RWPE2 (cell line): ENCODE measurements around the gene HSPB6.

Experiments used
- ATAC-seq: fragments of 200-7000 bp; cut with Tn5 transposase; 3 replicates; pipeline ENCODE4 v1.9.1; 2021; ENCODE audit warnings: low read depth
- DNase-seq: peaks from one replicate; pipeline ENCODE4 v3.0.0-alpha.2; 2020; ENCODE audit warnings: low spot score
- H3K27ac ChIP-seq: fragments of 450-650 bp; 2 replicates; pipeline ENCODE4 v1.5.1; 2017; ENCODE audit warnings: mild to moderate bottlenecking; ENCODE audit not compliant: poor library complexity, severe bottlenecking
- H3K27me3 ChIP-seq: fragments of 250-450 bp; sonication (Bioruptor Pico); 2 replicates; pipeline ENCODE4 v1.5.1; 2021; ENCODE audit warnings: mild to moderate bottlenecking, moderate library complexity; ENCODE audit not compliant: insufficient read depth, poor library complexity, severe bottlenecking
- H3K36me3 ChIP-seq: fragments of 250-450 bp; sonication (Bioruptor Pico); 2 replicates; pipeline ENCODE4 v1.5.1; 2020; ENCODE audit warnings: low read depth, mild to moderate bottlenecking, moderate library complexity
- H3K4me1 ChIP-seq: fragments of 250-450 bp; sonication (Bioruptor Pico); 2 replicates; pipeline ENCODE4 v1.5.1; 2021; ENCODE audit warnings: mild to moderate bottlenecking, moderate library complexity; ENCODE audit not compliant: insufficient read depth, poor library complexity, severe bottlenecking
- H3K4me3 ChIP-seq: fragments of 250-450 bp; sonication (Bioruptor Pico); 2 replicates; pipeline ENCODE4 v1.5.1; 2021; ENCODE audit warnings: mild to moderate bottlenecking, moderate library complexity; ENCODE audit not compliant: severe bottlenecking
- H3K9me3 ChIP-seq: fragments of 250-450 bp; sonication (Bioruptor Pico); 2 replicates; pipeline ENCODE4 v1.5.1; 2021; ENCODE audit warnings: mild to moderate bottlenecking, moderate library complexity; ENCODE audit not compliant: severe bottlenecking
- TF ChIP-seq, protein P1 (sequence below): fragments of 450-650 bp; IDR thresholded peaks from one replicate; pipeline ENCODE4 v1.5.1; 2017; ENCODE audit warnings: mild to moderate bottlenecking, moderate library complexity; ENCODE audit not compliant: poor library complexity, severe bottlenecking

Gene HSPB6

DNA sequence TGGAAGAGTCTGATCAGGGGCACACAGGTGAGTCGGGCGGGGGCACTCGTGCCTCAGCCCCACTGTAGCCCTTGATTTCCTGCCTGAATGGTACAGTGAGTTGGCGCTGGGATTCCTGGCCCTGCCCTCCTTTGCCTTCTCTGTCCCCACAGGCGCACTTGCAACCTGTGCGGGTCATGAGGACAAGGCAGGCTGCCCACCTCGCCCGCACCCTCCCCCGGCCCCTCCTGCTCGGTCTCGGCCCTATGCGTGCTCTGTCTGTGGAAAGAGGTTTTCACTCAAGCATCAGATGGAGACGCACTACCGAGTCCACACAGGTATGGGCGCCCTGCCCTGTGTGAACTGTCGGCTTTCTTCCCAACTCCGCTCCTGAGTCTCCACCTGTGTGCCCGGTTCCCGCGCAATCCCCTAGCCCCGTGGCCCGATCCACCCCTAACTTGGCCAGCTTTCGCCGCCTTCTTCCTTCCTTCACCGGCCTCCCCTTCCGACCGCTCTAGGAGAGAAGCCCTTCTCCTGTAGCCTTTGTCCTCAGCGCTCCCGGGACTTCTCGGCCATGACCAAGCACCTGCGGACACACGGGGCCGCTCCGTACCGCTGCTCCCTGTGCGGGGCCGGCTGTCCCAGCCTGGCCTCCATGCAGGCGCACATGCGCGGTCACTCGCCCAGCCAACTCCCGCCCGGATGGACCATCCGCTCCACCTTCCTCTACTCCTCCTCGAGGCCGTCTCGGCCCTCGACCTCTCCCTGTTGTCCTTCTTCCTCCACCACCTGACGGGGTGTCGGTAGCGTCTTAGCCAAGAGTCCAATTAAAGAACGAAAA, 40.6 kb downstream of the HSPB6 start:
- H3K36me3 ChIP-seq: peaks cover 11% of the 10 kb centered on the region
- TF ChIP-seq, protein P1, sequence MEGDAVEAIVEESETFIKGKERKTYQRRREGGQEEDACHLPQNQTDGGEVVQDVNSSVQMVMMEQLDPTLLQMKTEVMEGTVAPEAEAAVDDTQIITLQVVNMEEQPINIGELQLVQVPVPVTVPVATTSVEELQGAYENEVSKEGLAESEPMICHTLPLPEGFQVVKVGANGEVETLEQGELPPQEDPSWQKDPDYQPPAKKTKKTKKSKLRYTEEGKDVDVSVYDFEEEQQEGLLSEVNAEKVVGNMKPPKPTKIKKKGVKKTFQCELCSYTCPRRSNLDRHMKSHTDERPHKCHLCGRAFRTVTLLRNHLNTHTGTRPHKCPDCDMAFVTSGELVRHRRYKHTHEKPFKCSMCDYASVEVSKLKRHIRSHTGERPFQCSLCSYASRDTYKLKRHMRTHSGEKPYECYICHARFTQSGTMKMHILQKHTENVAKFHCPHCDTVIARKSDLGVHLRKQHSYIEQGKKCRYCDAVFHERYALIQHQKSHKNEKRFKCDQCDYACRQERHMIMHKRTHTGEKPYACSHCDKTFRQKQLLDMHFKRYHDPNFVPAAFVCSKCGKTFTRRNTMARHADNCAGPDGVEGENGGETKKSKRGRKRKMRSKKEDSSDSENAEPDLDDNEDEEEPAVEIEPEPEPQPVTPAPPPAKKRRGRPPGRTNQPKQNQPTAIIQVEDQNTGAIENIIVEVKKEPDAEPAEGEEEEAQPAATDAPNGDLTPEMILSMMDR: no peak
- H3K27me3 ChIP-seq: no peaks in the 10 kb centered on the region
- H3K27ac ChIP-seq: peak overlapping the region; percentile 83
- H3K4me1 ChIP-seq: no peaks in the 10 kb centered on the region
- DNase-seq: peak; percentile 62
- H3K4me3 ChIP-seq: peak overlapping the region; percentile 73
- H3K9me3 ChIP-seq: no peaks in the 10 kb centered on the region
- ATAC-seq: peak; percentile 30

DNA sequence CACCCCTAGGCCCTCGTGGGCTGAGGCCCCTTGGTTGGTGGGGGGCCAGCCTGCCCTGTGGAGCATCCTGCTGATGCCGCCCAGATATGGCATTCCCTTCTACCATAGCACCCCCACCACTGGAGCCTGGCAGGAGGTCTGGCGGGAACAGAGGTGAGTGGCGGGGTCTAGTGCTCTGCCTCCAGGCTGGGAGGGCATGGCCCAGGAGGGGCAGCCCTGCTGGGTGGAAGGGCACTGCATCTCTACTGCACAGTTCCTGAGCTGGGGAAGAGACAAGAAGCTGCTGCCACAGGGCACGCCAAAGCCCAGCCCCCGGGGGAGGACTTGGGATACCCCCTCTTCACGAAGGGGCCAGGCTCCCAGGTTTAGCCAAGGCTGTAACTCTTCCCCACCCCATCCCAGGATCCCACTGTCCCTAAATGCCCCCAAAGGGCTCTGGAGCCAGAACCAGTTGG, 41.4 kb downstream of the HSPB6 start:
- TF ChIP-seq, protein P1: no peak
- H3K27ac ChIP-seq: no peak overlapping the region
- ATAC-seq (no peak), DNase-seq (no peak)
- H3K27me3 ChIP-seq: no peaks in the 10 kb centered on the region
- H3K9me3 ChIP-seq: no peaks in the 10 kb centered on the region
- peaks cover 10% of the 10 kb centered on the region for H3K36me3 ChIP-seq
- H3K4me1 ChIP-seq: no peaks in the 10 kb centered on the region
- peak overlapping the region; percentile 73 for H3K4me3 ChIP-seq

DNA sequence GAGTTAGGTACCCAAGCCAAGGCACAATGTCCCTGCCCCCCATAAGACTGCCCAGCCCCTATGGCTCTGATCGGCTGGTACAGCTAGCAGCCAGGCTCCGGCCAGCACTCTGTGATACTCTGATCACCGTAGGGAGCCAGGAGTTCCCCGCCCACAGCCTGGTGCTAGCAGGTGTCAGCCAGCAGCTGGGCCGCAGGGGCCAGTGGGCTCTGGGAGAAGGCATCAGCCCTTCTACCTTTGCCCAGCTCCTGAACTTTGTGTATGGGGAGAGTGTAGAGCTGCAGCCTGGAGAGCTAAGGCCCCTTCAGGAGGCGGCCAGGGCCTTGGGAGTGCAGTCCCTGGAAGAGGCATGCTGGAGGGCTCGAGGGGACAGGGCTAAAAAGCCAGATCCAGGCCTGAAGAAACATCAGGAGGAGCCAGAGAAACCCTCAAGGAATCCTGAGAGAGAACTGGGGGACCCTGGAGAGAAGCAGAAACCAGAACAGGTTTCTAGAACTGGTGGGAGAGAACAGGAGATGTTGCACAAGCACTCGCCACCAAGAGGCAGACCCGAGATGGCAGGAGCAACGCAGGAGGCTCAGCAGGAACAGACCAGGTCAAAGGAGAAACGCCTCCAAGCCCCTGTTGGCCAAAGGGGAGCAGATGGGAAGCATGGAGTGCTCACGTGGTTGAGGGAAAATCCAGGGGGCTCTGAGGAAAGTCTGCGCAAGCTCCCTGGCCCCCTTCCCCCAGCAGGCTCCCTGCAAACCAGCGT, 42.1 kb downstream of the HSPB6 start:
- H3K27me3 ChIP-seq: no peaks in the 10 kb centered on the region
- TF ChIP-seq, protein P1: no peak
- ATAC-seq (no peak), DNase-seq (no peak)
- peaks cover 6% of the 10 kb centered on the region for H3K36me3 ChIP-seq
- H3K4me1 ChIP-seq: no peaks in the 10 kb centered on the region
- no peak overlapping the region for H3K4me3 ChIP-seq
- H3K9me3 ChIP-seq: no peaks in the 10 kb centered on the region
- no peak overlapping the region for H3K27ac ChIP-seq

DNA sequence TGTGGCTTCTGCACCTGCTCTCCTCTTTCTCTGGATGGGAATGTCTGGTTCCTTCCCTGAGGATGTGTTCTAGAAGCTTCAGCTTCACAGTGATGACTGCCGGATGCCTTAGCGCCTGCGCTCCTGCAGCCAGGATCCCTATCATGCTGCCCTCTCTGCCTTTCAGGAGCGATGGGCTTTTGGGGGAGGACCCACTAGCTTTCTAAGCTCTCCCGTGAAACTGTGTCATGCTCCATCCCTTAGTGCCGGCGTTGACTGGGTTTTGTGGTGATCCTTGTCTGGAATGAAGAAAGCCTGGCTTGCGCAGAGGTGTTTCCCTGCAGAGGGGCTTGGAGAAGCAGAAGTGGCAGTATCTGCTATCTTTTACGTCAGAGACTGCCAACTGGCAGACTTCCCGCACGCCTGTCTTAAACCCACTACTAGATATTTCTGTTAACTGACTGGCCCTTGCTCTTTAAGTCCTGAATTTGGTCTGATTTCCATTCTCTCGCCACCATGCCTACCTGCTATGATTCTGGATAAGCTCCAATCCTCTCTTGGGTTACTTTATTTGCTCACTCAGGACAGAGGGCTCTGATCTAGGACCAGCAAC, 42.8 kb downstream of the HSPB6 start:
- Histone ChIP-seq H3K9me3 (no peaks in the 10 kb centered on the region), H3K4me1 (no peaks in the 10 kb centered on the region), H3K27me3 (no peaks in the 10 kb centered on the region), H3K4me3 (no peak overlapping the region), H3K36me3 (no peaks in the 10 kb centered on the region), H3K27ac (no peak overlapping the region)
- ATAC-seq (no peak), DNase-seq (peak; percentile 45)
- TF ChIP-seq, protein P1: no peak
